B cell (primary cell): ENCODE measurements around the gene MRNIP.

Experiments
- EZH2 ChIP-seq: IDR thresholded peaks from 2 replicates; pipeline ENCODE4 v1.6.1; 2012; ENCODE audit warnings: borderline replicate concordance, low read depth, mild to moderate bottlenecking, moderate library complexity, low read length; ENCODE audit not compliant: insufficient read depth, poor library complexity, severe bottlenecking
- TF ChIP-seq, protein P1 (sequence below): fragments of 200-600 bp; IDR thresholded peaks from one replicate; pipeline ENCODE4 v1.8.0; 2022; ENCODE audit warnings: antibody characterized with exemption, mild to moderate bottlenecking

DNA sequence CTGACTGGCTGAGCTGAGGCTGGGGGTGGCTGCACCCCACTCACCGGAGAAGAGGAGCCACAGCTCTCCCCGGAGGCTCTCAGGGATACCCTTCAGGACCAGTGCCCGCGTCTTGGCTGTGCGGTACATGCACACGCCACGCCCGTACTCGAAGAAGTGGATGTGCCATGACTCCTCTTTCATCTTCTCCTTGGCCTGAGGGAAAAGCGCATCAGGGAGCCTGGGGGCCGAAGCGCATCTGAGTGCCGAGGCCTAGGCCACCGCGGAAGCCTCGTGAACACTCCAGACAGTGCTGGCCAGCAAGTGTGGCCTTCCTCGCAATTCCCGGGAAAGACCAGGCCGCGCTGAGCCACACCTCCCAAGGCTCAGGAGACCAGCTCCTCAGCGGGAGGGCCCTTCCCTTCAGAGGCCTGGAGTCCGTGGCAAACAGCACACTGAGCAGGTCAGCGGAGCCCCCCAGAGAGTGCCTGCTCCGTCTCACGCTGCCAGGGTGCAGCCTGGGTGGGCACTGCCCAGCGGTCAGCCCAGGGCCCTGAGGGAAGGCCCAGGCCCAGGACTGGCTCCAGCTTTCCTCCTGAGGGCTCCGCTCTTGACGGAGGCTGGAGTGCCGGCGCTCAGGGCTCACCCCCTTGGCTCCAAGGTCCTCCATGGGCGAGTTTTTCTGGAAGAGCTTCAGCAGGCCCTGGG lies 20.5 kb upstream of the MRNIP start:
- TF ChIP-seq EZH2 = no peak
- TF ChIP-seq, protein P1, sequence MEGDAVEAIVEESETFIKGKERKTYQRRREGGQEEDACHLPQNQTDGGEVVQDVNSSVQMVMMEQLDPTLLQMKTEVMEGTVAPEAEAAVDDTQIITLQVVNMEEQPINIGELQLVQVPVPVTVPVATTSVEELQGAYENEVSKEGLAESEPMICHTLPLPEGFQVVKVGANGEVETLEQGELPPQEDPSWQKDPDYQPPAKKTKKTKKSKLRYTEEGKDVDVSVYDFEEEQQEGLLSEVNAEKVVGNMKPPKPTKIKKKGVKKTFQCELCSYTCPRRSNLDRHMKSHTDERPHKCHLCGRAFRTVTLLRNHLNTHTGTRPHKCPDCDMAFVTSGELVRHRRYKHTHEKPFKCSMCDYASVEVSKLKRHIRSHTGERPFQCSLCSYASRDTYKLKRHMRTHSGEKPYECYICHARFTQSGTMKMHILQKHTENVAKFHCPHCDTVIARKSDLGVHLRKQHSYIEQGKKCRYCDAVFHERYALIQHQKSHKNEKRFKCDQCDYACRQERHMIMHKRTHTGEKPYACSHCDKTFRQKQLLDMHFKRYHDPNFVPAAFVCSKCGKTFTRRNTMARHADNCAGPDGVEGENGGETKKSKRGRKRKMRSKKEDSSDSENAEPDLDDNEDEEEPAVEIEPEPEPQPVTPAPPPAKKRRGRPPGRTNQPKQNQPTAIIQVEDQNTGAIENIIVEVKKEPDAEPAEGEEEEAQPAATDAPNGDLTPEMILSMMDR = no peak
